CD4-positive, alpha-beta T cell treated with Interleukin-15 for 4 hours (primary cell): ENCODE measurements around the gene HAUS6.
"Not testable (repeated sequence)": the region's sequence is repeated elsewhere in the genome, so short reads cannot be mapped to it uniquely, and the experiment has no call there.

Source experiments
- DNase-seq: peaks from one replicate; pipeline ENCODE4 v3.0.0-alpha.2; 2020; ENCODE audit warnings: low spot score

The HAUS6 gene

GRCh38 chr9:19117039-19117716, 14.5 kb upstream of the HAUS6 start:
- no peak for DNase-seq

- DNase-seq: no peak
Observed at GRCh38 chr9:19116107-19116790, 13.5 kb upstream of the HAUS6 start.

- DNase-seq: no peak
Observed at GRCh38 chr9:19114680-19115270, 12.1 kb upstream of the HAUS6 start.

GRCh38 chr9:19113964-19114679, 11.4 kb upstream of the HAUS6 start:
- DNase-seq: no peak

GRCh38 chr9:19113064-19113611, 10.4 kb upstream of the HAUS6 start:
- not testable (repeated sequence) for DNase-seq

- DNase-seq: no peak
Observed at GRCh38 chr9:19108038-19108437, 5.3 kb upstream of the HAUS6 start.

- no peak for DNase-seq
Observed at GRCh38 chr9:19104515-19105282, 2.0 kb upstream of the HAUS6 start.

- DNase-seq: peak; percentile 13
Observed at GRCh38 chr9:19102181-19102630, 498 bp downstream of the HAUS6 start.

GRCh38 chr9:19101203-19101602, 1.5 kb downstream of the HAUS6 start:
- DNase-seq: no peak

- DNase-seq: not testable (repeated sequence)
Observed at GRCh38 chr9:19097431-19097830, 5.3 kb downstream of the HAUS6 start.

GRCh38 chr9:19087106-19088000, 15.4 kb downstream of the HAUS6 start:
- no peak for DNase-seq

- peak; percentile 62 for DNase-seq
Observed at GRCh38 chr9:19085295-19085694, 17.4 kb downstream of the HAUS6 start.

GRCh38 chr9:19074836-19075235, 27.9 kb downstream of the HAUS6 start:
- DNase-seq: no peak

GRCh38 chr9:19074229-19074628, 28.5 kb downstream of the HAUS6 start:
- DNase-seq: no peak

GRCh38 chr9:19057033-19057432, 45.7 kb downstream of the HAUS6 start:
- no peak for DNase-seq

- peak; percentile 34 for DNase-seq
Observed at GRCh38 chr9:19050637-19051591, 51.8 kb downstream of the HAUS6 start.

- DNase-seq: no peak
Observed at GRCh38 chr9:19049917-19050636, 52.6 kb downstream of the HAUS6 start.
